Activated T-cell treated with anti-CD3 and anti-CD28 coated beads for 1 hour (primary cell): ENCODE results near the gene EYA2.

Experiments used
- DNase-seq: peaks from one replicate; pipeline ENCODE4 v3.0.0-alpha.2; 2020; ENCODE audit warnings: low read depth

The EYA2 gene

DNA sequence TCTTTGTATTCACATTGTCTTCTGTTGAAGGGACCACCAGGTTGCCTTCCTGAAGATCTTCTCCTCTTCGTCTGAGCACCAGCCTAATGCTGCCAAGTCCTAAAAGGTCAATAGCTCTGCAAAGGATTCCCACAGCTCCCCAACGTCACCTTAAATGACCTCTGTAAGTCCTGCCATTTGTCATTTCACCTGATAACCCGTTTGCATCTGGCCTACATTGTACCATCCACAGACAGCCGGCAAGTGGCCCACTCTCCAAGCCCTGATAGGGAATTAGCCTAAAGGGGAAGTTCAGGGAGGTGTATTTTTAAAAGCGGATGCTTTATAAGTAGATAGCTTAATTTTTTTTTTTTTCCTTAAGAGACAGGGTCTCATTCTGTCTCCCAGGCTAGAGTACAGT, 334.0 kb downstream of the EYA2 start:
- no peak for DNase-seq

DNA sequence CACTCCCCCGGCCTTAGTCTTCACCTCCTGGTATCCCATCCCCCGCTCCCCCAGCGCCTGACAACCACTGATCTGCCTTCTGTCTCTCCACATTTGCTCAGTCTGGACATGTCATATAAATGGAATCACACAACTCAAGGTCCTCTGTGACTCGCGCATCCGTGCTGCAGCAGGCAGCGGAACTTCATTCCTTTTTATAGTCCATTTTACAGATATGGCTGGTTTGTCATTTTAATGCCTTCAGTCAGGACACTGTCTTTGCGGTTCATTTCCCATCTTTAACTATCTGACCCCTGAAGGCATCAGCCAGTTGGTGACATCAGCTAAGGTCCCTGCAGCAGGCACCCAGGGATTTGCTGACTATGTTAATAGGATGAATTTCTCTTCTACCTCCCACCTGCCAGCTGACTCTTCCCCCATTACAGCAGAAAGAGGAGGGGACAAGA, 336.2 kb downstream of the EYA2 start:
- DNase-seq: no peak

DNA sequence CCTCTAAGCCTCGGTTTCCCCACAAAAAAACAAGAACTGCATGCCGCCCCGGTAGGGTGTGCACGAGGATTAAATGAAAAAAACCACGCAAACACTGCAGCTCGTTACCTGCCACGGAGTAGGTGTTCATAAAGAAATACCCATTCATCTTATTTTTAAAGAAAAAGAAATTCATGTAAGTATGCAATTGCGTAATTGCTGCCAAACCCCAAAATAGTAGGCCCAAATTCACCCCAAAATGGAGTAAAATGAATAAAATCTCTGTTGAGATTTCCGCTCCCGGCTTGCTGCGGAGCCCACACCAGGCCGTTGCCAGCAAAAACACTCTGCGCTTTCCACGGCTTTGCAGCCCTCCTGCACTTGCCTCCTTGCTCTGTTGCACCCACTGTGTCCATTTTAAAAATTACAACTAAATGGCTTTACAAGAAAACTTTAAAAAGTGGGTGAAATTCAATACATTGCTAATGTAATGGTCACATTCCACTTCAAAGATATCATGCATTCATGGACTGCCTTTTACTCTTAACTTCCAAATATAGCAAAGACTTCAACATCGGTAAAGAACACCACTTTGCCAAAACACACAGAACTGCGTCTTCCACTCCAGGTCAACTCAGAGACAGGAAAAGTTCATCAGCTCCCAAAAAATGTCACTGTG, 336.9 kb downstream of the EYA2 start:
- no peak for DNase-seq

DNA sequence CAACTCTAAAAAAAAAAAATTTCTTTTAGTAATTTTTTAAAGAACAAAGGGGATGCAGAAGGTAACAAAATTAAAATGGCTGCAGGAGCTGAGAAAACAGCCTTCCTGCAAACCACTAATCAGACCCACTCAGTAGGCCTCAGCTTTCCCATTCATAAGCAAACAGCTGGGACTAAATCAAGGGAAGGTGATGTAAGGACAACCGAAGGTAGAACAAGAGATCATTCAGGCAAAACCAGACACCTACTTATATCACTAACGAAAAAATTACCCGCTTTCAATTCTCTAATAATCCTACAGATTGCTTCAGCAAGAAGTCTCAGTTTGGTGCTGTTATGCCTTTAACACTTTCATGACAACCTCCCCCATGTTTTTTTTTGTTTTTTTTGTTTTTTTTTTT, 337.9 kb downstream of the EYA2 start:
- DNase-seq: no peak

DNA sequence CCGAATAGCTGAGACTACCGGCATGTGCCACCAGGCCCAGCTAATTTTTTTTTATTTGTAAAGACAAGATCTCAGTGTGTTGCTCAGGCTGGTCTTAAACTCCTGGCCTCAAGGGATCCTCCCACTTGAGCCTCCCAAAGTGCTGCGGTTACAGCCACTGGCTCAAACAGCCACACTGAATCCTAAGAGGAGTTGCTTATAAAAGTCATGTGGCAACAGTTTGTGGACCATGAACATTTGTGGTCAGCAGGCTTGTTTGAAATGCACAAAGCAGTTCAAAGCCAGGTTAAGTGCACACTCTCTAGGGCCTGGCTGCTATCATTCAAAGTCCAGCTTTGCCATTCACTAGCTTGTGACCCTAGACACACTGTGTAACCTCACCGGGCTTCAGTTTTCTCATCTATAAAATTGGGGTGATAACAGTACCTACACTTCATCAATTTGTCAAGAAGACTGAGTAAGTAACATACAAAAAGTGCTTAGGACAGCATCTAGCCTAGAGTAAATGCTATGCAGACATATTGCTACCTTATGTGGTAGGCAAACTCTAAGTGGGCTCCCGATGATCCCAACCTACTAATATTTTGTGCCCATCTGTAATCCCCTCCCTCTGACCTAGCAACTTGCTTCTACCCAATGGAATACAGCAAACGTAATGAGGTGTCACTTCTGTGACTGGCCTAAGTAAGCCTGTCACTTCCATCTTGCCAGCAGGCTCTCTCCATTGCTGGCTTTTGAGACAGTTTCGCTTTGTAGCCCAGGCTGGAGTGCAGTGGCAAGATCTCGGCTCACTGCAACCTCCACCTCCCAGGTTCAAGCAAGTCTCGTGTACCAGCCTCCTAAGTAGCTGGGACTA, 338.9 kb downstream of the EYA2 start:
- DNase-seq: no peak

DNA sequence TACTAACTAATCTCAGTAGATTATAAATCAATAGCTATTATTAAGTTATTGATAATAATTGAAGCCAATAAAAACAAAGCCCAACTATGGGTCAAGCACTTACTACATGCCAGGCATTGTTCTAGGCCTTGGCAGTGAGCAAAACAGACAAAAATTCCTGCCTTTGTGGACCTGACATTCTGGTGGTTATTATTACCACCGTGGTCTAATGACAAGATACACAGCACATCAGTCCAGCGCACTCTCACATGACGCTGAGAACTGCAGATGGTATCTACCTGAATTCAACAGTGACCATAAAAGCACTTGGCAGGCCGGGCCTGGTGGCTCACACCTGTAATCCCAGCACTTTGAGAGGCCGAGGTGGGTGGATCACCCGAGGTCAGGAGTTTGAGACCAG, 340.5 kb downstream of the EYA2 start:
- DNase-seq: no peak

DNA sequence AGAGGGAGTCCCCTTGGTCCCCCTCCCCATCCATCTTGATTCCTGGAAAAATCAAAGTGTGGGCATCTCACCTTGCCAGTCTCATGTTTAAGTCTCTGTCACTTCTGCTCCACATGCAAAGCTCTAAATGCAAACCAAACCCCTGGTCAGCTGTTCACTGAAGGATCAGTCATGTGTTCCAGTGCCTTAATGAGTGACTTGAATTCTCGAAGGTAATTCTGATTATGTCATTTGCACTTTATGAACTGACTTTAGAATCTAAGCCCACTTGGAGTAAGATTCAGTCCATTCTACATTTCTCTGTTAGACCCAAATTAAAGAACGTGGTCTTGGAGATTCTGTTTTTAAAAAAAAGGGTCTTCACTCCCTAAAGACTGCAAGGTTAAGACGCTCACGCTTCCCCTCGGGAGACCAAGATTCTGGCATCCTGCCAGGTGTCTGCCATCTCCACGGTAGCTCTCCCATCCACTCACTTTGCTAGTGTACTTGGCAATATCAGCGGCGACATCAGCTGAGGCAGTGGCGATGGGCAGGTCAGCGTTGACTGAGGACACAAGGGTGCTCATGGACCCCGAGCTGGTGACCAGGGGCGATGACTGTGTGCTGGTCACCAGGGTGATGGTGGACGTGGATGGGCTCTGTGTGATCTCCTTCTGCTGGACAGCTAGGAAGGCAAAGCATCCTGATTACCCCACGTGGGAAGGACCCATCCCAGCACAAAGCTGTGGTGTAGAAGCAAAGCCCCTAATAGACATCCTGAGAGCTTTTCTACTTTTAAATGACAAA, 341.4 kb downstream of the EYA2 start:
- DNase-seq: no peak

DNA sequence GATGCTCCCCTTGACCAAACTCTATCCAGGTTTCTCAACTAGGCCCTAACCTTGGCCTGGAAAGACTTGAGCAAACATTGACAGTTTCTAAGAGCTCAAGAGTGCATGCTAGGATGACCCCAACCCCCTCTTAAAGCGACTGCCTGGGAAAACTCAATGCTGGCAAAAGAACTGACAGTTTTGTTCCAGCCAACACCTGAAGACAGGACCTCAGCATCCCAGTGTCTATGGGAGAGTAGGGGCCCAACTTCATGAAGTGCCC, 341.9 kb downstream of the EYA2 start:
- DNase-seq: no peak

DNA sequence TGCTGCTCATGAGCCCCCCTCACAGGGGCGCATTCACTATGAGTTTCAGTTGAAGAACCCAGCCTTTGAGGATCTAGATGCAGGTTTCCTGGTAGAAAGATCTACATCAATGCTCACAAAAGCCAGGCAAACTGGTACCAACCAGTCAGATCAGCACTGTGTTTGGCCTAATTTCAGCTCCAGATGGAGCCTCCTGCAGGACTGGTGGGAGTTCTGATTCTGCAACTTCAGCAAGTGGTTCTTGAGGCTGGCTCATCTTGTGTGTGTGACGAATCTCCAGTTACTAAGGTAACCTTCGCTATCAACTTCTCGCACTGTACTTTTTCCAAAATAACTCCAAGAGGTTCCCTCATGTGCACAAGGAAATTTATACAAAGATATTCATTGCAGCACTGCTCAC, 343.1 kb downstream of the EYA2 start:
- DNase-seq: no peak
